Cerebellar nuclear complex (tissue), 1 donor: ENCODE measurements around the gene LRRTM3.

Experiments used
- DNase-seq, 2 experiments: peaks; one replicate each; lab custom pipeline; 2025; lab: John Stamatoyannopoulos, UW

Gene LRRTM3

DNA sequence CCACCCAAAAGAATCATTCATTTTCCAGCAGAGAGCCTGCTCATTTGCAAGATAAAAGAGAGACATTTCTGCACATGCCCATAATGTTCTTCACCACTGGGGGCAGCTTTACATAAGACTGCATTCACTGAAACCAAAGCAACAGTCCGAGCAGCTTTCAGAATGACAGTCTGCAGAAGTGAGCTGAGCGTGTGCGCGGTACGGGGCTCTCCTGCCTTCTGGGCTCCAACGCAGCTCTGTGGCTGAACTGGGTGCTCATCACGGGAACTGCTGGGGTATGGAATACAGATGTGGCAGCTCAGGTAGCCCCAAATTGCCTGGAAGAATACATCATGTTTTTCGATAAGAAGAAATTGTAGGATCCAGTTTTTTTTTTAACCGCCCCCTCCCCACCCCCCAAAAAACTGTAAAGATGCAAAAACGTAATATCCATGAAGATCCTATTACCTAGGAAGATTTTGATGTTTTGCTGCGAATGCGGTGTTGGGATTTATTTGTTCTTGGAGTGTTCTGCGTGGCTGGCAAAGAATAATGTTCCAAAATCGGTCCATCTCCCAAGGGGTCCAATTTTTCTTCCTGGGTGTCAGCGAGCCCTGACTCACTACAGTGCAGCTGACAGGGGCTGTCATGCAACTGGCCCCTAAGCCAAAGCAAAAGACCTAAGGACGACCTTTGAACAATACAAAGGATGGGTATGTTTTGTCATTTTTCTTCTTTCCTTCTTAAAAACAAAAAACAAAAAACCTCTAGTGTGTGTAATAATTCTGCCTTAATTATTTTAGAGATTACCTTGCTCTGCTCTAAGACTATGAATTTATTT, at the start of gene LRRTM3:
LRRTM3 (plus strand) TSS at position 141 of the 820 bp plus-strand sequence.
- peak; percentile 6 to 77 for DNase-seq

DNA sequence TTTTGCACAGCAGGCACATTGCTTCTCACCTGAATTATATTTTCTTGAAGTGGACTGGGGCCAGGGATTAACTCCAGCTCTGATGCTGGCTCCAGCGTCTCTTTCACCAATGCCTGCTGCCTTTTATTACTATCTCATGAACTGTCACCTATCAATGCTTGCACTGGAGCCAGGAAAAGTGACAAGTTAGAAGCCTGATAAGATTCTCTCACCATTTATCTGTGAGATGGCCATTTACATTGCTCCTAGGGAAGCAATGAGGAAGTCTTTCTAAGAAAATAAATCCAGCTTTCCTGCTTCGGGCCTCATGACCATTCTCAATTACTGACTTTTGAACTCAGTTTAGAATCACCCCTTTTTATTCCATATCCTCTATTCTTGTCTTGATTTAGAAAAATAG, 48.5 kb upstream of the LRRTM3 start:
- no peak for DNase-seq

DNA sequence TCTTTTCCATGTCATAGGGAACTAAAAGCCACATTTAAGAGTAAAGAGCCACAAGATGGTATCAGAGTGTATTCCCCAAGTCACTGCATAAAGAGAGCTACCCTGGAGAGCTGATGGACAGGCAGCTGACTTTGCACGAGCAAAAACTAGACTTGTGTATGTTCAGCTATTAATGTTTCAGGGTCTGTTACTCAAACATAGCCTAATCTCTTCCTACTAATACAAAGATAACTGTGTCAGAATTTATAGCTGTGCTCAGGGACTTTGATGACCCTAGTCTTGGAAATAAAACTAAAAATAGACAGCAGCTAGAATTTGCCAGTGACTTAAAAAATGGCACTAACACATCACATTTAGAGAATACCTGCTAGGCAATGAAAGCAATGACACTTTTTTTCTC, 45.5 kb upstream of the LRRTM3 start:
- DNase-seq = no peak

DNA sequence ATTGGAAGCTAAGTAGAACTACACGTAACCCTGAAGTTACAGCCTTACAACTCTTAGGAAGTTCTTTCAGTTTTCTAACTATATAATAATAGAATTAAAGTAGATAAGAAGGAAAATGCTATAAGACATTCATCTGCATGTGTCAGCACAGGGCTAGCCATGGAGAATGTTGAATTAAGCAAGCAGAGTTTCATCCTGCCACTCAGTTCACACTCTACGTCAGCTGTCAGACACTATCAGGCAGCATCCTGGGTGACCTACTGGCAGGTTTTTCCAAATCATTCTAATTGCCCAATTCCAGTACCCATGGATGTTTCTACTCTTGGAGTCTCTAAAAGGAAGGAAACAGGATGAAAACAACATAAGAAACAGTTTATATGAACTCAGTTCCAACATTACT, 45.0 kb upstream of the LRRTM3 start:
- DNase-seq = no peak

DNA sequence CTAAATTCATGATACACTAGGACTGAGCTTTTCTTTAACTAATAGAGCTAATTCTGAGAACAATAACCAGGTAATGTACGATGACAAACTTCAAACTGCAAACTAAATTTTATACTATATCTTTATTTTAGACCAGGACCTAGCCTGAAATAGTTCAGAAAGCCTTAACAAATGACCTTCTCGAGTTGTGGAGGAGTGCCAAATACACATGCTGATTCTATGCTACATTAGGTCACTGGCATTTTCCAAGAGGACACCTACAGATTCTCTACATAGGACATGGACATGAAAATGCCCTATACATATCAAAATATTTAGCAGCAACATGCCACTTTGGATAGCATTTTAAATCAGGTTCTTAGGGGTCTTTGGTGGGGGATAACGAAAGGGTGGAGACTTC, 44.0 kb upstream of the LRRTM3 start:
- DNase-seq = no peak

DNA sequence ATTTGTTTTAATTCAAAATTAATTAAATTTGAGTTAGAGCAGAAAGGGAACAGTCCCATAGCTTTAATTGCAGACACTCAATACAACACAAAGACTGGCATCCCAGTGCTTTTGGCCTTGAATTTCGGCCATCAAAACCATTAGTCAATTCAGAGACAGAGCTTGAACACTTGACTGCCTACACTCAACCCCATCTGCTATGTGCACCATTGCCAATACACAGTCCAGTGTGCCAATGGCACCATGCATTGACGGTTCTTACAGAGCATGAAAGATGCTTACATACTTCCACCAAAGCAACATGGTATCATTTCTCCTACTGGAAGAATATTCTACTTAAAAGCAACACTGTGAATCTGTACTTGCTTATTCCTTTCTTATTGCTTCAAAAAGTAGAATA, 43.6 kb upstream of the LRRTM3 start:
- DNase-seq = peak; percentile 30 to 73

DNA sequence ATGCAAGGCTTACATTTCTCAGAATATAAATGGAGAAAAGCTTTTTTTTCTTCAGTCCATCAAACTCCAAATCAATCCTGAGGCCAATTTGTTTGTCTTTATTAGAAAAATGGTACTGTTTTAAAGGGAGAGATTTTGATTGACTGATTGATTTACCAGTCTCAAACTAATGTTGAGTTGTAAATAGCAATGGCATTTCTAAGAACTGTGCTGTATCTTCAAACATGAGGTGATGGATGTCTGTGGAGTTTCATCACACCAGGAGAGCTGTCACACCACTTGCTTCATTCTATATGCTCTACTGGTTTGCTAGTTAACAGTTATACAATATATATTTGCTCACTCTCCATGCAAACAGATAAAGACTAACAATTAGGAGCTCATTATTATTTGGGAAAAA, 39.0 kb upstream of the LRRTM3 start:
- no peak for DNase-seq

DNA sequence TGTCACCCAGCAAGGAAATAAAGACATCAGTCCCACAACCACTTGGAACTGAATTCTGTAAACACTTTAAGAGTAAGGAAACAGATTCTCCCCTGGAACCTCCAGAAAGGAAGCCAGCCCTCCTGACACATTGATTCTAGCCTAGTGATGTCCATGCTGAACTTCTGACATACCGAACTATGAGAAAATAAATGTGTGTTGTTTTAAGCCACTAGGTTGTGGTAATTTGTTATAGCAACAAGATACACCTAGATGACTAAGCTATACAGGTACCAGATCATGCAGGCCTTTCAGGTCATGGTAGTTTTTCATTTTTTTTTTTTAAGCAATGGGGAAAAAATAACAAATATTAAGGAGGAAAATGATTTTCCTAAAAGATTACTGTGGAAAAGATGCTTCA, 37.6 kb upstream of the LRRTM3 start:
- no peak for DNase-seq

DNA sequence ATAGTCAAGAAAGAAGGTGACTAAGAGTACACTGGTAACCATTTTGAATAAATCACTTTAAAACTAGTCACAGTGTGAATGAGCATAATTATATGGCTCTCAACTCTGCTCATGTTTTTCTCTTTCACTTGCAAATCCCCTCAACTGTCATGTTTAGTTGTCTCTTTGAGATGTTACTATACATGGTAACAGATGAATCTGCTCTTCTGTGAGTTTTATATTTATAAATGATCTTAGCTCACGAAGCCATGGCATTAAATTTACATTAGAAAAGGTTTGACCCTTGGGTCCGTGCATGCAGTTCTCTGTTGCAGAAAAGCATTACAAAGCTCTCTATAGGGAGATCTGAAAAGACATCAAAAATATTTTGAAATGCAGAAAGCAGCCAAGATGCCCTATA, 33.0 kb upstream of the LRRTM3 start:
- no peak for DNase-seq

DNA sequence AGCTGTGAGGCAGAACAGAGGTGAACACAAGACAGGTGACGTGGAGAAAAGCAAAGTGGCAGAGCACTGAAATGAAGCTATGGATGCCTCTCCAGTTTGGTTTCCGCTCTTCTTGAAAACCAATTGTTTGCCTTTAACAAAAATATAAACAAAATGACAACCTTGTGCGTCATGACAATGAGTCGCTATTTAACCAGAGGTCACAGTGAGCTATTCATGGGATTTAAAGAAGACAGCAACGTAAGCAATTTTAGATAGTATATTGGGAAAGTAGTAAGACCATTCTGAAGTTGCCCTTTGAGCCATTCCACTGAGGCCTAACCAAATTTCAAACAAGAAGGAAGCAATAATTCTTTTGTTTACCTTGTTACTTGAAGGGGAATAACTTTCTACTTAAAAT, 15.2 kb upstream of the LRRTM3 start:
- no peak for DNase-seq

DNA sequence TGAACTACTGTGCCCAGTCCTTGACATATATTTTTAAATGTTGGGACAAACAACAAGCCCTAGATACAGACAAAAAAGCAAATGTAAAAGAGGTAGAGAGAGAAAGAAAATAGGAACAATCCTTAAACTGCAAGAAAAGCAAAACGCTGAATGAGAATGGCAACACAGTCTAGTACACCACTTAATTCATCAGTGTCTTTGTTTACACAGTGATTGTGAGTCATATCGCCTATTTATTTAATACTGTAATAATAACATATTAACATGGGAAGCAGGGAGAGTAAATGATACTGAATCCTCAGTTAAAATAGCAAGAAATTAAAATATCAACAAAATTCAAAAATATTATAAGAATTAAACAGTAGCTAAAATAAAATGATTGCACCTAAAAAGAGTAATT, 9.8 kb upstream of the LRRTM3 start:
- no peak for DNase-seq

DNA sequence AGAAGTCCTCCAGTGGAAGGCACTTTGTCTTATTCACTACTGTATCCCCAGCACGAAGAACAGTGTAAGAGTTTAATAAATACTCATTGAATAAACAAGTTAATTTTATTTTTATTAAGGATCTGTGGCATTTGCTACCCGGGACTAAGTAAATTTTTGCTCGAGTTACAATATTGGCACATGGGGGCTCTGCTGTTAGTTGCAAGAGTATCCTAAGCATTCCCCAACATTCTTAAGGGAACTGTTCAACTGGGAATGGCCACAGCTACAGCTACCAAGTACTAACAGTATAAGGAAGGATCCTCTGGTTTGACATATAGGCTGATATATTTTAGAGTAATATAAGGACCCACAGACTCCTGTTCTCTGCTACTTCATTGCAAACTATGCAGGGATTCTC, 8.7 kb upstream of the LRRTM3 start:
- no peak for DNase-seq

DNA sequence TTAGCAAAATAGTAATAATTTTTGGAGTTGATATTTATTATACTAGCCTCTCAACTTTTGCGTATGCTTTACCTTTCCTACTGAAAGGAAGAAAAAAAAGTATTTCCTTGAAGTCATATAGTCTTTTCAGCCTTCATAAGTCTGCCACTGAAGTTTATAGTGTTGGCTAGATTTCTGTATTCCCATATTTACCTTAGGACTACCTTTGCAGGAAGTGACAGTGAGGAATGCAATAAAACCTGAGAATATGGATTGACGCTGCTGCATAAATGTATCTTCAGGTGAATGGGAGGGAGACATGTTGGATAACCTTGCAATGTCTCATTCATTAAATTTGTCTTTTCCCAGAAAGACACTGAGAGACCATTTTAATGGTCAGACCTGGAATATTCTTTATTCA, 6.6 kb upstream of the LRRTM3 start:
- no peak for DNase-seq

DNA sequence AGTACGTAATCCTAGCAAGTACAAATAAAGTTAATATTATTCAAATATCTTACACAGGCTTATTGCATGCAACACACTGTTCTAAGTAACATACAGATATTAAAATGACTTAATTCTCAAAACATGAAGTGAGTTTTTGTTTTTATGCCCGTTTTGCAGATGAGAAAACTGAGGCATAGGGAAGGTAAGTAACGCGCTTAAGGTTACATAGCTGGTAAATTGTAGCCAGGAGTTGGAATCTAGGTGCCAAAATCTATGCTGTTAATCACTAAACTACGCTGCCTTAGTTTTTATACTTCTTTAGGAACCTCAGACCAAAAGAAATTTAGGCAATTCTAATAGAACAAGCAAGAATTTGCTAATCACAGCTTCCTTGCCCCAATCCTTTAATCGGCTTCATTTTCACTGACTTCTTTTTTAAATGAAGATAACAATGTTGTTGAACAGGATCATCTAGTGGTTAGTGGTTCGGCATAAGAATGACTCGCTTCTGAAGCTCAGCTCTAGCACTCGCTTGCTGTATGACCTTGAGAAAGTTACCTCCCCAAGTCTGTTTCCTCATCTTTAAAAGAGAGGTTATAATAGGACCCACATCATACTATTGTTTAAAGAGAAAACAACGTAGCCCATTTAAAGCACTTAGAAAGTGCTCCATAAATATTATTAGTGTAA, 1.0 kb upstream of the LRRTM3 start:
- no peak for DNase-seq

DNA sequence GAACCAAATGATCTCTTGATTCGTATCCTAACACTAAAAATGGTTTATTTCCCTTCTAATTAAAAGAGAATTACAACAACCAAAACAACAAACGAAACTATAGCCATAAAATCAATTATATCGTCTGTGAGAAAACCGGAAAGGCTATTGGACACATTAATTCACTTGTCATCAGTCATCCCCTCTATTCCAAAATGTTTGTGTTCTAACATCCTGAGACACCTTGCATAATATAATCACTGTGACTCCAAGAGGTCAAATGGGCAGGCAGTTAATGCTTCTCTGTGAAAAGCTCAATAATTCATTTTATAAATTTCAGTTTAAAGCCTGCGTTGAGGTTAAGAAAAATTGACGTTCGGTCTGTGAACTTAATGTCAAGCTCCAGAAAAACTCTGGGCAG, 463 bp upstream of the LRRTM3 start:
- no peak for DNase-seq

DNA sequence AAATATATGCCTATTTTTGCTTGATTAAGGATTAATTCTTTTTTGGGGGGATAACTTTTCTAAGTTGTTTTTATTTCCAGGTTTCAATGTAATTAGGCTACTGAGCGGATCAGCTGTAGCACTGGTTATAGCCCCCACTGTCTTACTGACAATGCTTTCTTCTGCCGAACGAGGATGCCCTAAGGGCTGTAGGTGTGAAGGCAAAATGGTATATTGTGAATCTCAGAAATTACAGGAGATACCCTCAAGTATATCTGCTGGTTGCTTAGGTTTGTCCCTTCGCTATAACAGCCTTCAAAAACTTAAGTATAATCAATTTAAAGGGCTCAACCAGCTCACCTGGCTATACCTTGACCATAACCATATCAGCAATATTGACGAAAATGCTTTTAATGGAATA, 1.0 kb downstream of the LRRTM3 start:
- no peak for DNase-seq

DNA sequence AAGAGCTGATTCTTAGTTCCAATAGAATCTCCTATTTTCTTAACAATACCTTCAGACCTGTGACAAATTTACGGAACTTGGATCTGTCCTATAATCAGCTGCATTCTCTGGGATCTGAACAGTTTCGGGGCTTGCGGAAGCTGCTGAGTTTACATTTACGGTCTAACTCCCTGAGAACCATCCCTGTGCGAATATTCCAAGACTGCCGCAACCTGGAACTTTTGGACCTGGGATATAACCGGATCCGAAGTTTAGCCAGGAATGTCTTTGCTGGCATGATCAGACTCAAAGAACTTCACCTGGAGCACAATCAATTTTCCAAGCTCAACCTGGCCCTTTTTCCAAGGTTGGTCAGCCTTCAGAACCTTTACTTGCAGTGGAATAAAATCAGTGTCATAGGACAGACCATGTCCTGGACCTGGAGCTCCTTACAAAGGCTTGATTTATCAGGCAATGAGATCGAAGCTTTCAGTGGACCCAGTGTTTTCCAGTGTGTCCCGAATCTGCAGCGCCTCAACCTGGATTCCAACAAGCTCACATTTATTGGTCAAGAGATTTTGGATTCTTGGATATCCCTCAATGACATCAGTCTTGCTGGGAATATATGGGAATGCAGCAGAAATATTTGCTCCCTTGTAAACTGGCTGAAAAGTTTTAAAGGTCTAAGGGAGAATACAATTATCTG, 1.6 kb downstream of the LRRTM3 start:
- DNase-seq = peak in 1 of 2 experiments; percentile 49

DNA sequence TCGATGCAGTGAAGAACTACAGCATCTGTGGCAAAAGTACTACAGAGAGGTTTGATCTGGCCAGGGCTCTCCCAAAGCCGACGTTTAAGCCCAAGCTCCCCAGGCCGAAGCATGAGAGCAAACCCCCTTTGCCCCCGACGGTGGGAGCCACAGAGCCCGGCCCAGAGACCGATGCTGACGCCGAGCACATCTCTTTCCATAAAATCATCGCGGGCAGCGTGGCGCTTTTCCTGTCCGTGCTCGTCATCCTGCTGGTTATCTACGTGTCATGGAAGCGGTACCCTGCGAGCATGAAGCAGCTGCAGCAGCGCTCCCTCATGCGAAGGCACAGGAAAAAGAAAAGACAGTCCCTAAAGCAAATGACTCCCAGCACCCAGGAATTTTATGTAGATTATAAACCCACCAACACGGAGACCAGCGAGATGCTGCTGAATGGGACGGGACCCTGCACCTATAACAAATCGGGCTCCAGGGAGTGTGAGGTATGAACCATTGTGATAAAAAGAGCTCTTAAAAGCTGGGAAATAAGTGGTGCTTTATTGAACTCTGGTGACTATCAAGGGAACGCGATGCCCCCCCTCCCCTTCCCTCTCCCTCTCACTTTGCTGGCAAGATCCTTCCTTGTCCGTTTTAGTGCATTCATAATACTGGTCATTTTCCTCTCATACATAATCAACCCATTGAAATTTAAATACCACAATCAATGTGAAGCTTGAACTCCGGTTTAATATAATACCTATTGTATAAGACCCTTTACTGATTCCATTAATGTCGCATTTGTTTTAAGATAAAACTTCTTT, 2.3 kb downstream of the LRRTM3 start:
- DNase-seq = peak in 1 of 2 experiments; percentile 49

DNA sequence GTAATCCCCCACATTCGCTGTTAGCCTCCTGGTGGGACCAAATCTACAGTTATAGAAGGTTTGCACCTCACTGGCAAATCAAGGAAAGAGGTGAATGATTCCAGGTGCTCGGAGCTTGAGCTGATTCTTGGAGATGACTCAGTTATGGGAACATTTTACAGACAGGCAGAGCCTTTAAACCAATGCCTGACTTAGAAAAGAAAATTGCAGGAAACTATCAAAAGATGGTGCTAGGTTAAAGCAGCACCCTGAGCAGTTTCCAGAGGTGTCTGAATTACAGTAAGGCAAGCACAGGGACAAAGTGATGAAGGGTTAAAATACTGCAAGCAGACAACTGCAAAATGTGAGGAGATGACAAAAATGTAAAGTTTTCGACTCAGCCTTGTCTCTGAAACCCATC, 2.9 kb downstream of the LRRTM3 start:
- no peak for DNase-seq

DNA sequence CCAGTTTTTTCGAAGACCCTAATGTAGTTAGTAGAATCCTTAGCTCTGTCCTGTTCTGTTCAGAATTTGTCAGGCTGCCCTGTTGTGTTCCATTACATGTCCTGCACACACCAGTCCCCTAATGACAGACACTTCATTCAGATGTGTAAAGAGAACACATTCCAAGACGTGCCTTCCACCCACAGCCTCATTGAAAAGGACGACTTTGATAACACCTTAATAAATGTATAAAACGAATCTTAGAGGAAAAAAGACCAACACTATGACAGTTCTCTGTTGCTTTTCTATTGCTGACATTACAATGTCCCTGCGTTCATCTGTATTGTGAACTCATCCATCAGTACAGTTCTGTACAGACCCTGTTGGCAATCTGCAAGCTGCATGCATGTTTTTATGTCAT, 3.5 kb downstream of the LRRTM3 start:
- DNase-seq = no peak

DNA sequence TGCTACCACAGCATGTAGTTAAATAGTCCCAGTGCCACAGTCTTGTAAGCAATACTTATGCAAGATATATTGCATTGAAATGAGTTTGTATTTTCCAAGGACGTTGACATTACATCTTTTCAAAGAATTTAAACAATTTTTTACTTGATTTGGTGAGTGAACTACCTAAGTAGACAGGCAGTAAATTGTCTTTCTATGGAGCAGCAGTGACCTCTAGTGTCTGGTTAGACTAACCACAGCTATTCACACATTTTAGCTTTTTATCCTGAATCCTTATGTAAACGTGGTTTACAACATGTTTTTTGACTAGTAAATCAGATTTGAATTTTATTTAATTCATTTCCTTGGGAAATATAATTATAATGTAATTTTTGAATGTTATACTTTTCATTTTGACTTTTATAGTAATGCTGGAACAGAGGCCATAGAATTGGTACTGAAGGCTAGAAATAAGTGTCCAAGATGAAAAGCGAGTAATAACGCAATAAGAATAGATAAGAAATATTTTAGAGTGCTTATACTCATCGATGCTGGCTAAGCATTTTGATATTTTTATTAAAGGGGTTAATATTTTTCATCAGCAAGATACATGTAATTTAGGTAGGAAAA, 5.6 kb downstream of the LRRTM3 start:
- peak in 1 of 2 experiments; percentile 40 for DNase-seq

DNA sequence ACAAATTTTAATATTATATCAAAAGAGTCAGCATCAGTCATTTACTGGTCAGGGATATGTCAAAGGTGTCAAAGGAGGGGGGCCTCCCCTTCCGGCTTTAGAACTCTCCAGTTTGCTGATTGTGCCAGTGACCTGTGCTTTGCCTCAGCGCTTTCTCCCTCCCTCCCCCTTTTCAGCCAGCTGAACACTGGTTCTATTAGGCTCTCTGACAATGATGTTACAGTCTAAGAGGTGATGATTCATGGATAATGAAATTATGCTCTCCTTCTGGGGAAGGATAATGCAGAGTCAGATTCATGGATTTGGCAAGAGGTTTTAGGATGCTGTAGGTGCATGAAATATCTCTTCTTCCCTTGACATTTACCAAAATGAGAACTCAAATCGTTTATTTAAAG, 6.1 kb downstream of the LRRTM3 start:
- no peak for DNase-seq
